Coronary artery (tissue), 2 donors: ENCODE measurements around the gene GAS2L1.
A peak's percentile ranks its signal among the peaks of the same experiment; 100 is the strongest.

Experiments used
- DNase-seq: peaks from one replicate; pipeline ENCODE4 v3.0.0-alpha.2; 2017; ENCODE audit warnings: low spot score
- H3K27ac ChIP-seq, 2 donors: fragments of 200-600 bp; sonication (generic); one replicate each; pipeline ENCODE4 v1.5.1; 2016 to 2019
- H3K4me3 ChIP-seq: fragments of 200-600 bp; sonication (generic); 2 replicates; pipeline ENCODE4 v1.5.1; 2016; ENCODE audit warnings: mild to moderate bottlenecking, moderate library complexity
- CTCF ChIP-seq: fragments of 200-600 bp; sonication (generic); IDR thresholded peaks from one replicate; pipeline ENCODE4 v1.5.1; 2019; ENCODE audit warnings: antibody characterized with exemption

GAS2L1 gene

GRCh38 chr22:29313576-29314466, 7.4 kb downstream of the GAS2L1 start:
- Histone ChIP-seq H3K4me3 (peak overlapping the region; percentile 67), H3K27ac (no peak overlapping the region)
- peak; percentile 71 for DNase-seq
- TF ChIP-seq CTCF = no peak

GRCh38 chr22:29314537-29315285, 8.3 kb downstream of the GAS2L1 start:
- no peak for DNase-seq
- H3K4me3 ChIP-seq = peak overlapping the region; percentile 67
- no peak overlapping the region for H3K27ac ChIP-seq
- TF ChIP-seq CTCF = no peak

- DNase-seq = no peak
- H3K27ac ChIP-seq = no peak within 1 kb of the TSS
- H3K4me3 ChIP-seq = peak within 1 kb of the TSS; percentile 67
- no peak for TF ChIP-seq CTCF
Measured at GRCh38 chr22:29315286-29316140, 9.1 kb downstream of the GAS2L1 start, which contains the start of gene RASL10A. Gene RASL10A, minus strand, starts transcription at chr22:29315697. Its CDS starts 451 bp downstream, at chr22:29315246.

- DNase-seq = no peak
- Histone ChIP-seq H3K27ac (no peak overlapping the region), H3K4me3 (peak overlapping the region; percentile 67)
- no peak for TF ChIP-seq CTCF
Measured at GRCh38 chr22:29316141-29316828, 9.8 kb downstream of the GAS2L1 start.

GRCh38 chr22:29317827-29318454, 11.5 kb downstream of the GAS2L1 start:
- no peak overlapping the region for H3K4me3 ChIP-seq
- no peak for DNase-seq
- no peak overlapping the region for H3K27ac ChIP-seq
- no peak for TF ChIP-seq CTCF

GRCh38 chr22:29319072-29319471, 12.6 kb downstream of the GAS2L1 start:
- no peak for TF ChIP-seq CTCF
- DNase-seq = no peak
- Histone ChIP-seq H3K27ac (no peak overlapping the region), H3K4me3 (no peak overlapping the region)
